Chondrocyte (in vitro differentiated cells): ENCODE results near the gene RGL4. TPM values are rescaled to one million over a fixed set of nuclear protein-coding genes. Genes with fewer than 3 reads are reported as not detected.

Experiments
- DNase-seq: peaks from one replicate; pipeline ENCODE4 v3.0.0; 2021; ENCODE audit warnings: mixed read lengths, low spot score
- H3K27ac Mint-ChIP-seq: one replicate; pipeline ENCODE4 v1.8.0; 2021; ENCODE audit warnings: mild to moderate bottlenecking, moderate library complexity, mixed read lengths; ENCODE audit not compliant: unreplicated experiment
- H3K27me3 Mint-ChIP-seq: 2 replicates; pipeline ENCODE4 v1.8.0; 2021; ENCODE audit warnings: low read depth, mixed read lengths
- H3K36me3 Mint-ChIP-seq: 2 replicates; pipeline ENCODE4 v1.8.0; 2021; ENCODE audit warnings: low read depth, mixed read lengths
- H3K4me1 Mint-ChIP-seq: 2 replicates; pipeline ENCODE4 v1.8.0; 2021; ENCODE audit warnings: low read depth, mild to moderate bottlenecking, mixed read lengths
- H3K4me3 Mint-ChIP-seq: one replicate; pipeline ENCODE4 v1.8.0; 2021; ENCODE audit warnings: mild to moderate bottlenecking, moderate library complexity, mixed read lengths; ENCODE audit not compliant: unreplicated experiment
- H3K9me3 Mint-ChIP-seq: 2 replicates; pipeline ENCODE4 v1.8.0; 2021; ENCODE audit warnings: low read depth, mixed read lengths
- total RNA-seq: library from RNA; stranded (reverse); gene quantifications from 3 replicates; pipeline ENCODE4 v1.2.1, GENCODE V29; 2021
- TF ChIP-seq, protein P1 (sequence below): fragments of 200-600 bp; sonication (generic); IDR thresholded peaks from 2 replicates; pipeline ENCODE4 v1.5.0; 2021; ENCODE audit warnings: antibody characterized with exemption, mild to moderate bottlenecking, moderate library complexity

The RGL4 gene
- total RNA-seq, 1 donor from 2014 or later, result not detected

DNA sequence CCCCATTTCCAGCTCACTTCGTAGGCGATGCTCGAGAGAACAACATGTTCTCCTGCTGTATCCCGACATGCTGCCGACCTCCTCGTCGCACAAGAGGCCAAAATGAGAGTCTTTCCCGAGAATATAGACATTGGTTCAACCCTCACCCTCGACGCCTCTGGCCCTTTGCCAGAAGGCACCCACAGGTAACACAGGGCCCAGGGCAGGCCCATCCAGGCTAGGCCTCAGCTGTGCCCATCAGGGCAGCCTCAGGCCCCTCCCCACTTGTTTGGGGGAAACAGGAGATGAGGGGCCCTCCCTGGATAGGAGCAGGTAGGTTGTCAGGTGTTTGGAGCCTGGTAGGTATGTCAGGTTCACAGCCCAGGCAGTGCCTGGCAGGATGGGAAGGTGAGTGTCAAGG lies 2.7 kb upstream of the RGL4 start:
- no peaks in the 10 kb centered on the region for H3K9me3 Mint-ChIP-seq
- peak; percentile 52 for DNase-seq
- H3K36me3 Mint-ChIP-seq, result peaks cover 20% of the 10 kb centered on the region
- H3K4me1 Mint-ChIP-seq, result peaks cover 5% of the 10 kb centered on the region
- H3K27ac Mint-ChIP-seq, result no peak overlapping the region
- TF ChIP-seq, protein P1, sequence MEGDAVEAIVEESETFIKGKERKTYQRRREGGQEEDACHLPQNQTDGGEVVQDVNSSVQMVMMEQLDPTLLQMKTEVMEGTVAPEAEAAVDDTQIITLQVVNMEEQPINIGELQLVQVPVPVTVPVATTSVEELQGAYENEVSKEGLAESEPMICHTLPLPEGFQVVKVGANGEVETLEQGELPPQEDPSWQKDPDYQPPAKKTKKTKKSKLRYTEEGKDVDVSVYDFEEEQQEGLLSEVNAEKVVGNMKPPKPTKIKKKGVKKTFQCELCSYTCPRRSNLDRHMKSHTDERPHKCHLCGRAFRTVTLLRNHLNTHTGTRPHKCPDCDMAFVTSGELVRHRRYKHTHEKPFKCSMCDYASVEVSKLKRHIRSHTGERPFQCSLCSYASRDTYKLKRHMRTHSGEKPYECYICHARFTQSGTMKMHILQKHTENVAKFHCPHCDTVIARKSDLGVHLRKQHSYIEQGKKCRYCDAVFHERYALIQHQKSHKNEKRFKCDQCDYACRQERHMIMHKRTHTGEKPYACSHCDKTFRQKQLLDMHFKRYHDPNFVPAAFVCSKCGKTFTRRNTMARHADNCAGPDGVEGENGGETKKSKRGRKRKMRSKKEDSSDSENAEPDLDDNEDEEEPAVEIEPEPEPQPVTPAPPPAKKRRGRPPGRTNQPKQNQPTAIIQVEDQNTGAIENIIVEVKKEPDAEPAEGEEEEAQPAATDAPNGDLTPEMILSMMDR, result no peak
- no peaks in the 10 kb centered on the region for H3K27me3 Mint-ChIP-seq
- no peak overlapping the region for H3K4me3 Mint-ChIP-seq

DNA sequence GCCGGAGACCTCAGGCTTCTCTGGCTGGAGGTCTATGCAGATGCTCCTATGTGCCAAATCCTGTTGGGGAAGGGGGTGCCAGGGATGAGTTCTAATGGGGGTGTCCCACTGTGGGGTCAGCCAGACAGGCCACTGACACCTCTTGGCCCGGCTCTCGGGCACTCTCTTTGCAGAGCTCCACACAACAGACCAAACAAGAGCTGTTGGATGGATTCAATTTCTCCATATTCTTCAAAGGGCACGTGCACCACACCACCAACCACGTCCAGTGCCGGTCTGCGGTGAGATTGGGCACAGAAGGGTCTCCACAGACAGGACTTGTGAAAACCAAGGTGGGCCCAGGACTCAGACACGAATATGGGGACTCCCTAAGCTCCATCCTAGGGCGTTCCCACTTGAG lies 2.2 kb upstream of the RGL4 start:
- Mint-ChIP-seq H3K4me1 (peaks cover 5% of the 10 kb centered on the region), H3K27ac (no peak overlapping the region), H3K9me3 (no peaks in the 10 kb centered on the region), H3K27me3 (no peaks in the 10 kb centered on the region), H3K4me3 (no peak overlapping the region), H3K36me3 (peaks cover 20% of the 10 kb centered on the region)
- TF ChIP-seq, protein P1, result no peak
- peak; percentile 63 for DNase-seq

DNA sequence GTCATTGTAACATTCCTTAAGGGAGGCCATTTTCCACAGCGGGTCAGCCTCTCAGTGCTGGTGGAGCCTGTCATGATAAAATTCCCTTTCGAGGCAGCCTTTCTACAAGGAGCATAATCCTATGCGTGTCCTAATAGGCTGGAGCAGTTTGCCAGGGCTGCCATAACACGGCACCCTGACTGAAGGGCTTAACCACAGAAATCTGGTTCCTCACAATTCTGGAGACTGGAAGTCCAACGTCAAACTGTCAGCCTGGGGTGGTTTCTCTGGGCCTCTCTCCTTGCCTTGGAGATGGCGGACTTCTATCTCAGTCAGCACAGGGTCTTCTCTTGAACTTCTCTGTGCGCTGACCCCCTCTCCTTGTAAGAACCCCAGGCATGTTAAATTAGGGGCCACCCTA lies 1.4 kb upstream of the RGL4 start:
- Mint-ChIP-seq H3K4me3 (no peak overlapping the region), H3K4me1 (peaks cover 5% of the 10 kb centered on the region), H3K36me3 (peaks cover 25% of the 10 kb centered on the region), H3K27me3 (no peaks in the 10 kb centered on the region), H3K9me3 (no peaks in the 10 kb centered on the region), H3K27ac (no peak overlapping the region)
- peak; percentile 20 for DNase-seq
- TF ChIP-seq, protein P1, result no peak

DNA sequence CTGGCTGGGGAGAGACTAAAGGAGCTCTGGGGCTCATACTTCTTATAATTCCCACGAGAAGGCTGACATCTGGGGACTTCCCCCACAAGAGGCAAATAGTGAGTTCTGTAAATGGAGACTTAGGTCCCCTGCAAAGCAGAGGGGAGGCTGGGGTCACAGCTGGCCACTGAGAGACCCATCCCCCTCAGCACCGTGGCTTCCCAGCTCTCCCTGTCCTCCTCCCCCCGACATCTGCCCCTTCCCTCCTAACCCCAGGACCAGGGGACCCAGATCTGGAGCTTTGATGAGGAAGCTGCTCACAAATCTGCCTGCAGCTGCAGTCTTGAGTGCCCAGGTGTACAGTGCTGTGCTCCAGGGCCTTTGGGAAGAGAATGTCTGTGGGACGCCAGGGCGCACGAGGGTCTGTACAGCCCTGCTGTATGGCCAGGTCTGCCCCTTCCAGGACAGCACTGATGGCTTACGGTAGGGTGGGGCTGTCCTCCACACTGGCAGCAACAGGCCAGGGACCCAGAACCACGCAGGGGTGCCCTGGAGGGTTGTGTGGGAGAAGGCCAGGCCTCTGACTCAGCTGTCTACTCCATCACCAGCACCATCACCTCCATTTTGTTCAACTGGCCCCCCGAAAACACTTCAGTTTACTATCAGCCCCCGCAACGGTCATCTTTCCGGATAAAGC lies 1.1 kb downstream of the RGL4 start:
- TF ChIP-seq, protein P1, result no peak
- Mint-ChIP-seq H3K27ac (no peak overlapping the region), H3K4me3 (no peak overlapping the region), H3K27me3 (no peaks in the 10 kb centered on the region), H3K4me1 (no peaks in the 10 kb centered on the region), H3K9me3 (no peaks in the 10 kb centered on the region), H3K36me3 (peaks cover 28% of the 10 kb centered on the region)
- DNase-seq, result peak; percentile 68

DNA sequence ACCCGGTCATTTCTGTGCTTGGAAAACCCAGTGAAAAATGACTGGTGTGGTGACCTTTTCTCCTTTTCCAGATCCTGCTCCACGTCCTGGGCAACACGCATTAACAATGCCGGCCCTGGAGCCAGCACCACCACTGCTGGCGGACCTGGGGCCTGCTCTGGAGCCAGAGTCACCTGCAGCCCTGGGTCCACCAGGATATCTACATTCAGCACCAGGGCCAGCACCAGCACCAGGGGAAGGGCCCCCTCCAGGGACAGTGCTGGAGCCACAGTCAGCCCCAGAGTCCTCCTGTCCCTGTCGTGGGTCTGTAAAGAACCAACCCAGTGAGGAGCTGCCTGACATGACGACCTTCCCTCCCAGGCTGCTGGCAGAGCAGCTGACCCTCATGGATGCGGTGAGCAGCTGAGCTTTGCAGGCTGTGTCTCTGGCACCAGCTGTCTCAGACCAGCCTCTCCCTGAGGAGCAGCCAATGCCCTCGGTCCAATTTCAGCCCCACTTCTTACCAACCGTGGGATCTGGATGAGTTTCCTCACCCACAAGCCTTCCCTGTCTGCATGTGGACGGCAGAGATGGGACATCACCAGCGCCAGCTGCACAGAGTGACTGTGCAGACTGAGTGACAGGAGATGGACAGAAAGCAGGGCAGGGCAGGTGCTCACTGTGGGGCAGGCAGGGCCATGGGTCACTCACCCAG lies 1.9 kb downstream of the RGL4 start:
- H3K27me3 Mint-ChIP-seq, result no peaks in the 10 kb centered on the region
- peak; percentile 62 for DNase-seq
- peaks cover 28% of the 10 kb centered on the region for H3K36me3 Mint-ChIP-seq
- H3K4me3 Mint-ChIP-seq, result no peak overlapping the region
- no peaks in the 10 kb centered on the region for H3K4me1 Mint-ChIP-seq
- H3K27ac Mint-ChIP-seq, result no peak overlapping the region
- no peaks in the 10 kb centered on the region for H3K9me3 Mint-ChIP-seq
- TF ChIP-seq, protein P1, result no peak
